ENCODE data around the gene TRPM1.

Gene TRPM1

GRCh38 chr15:31014608-31014925 is 87.0 kb downstream of the TRPM1 start:
- no peaks in the 10 kb centered on the region for H3K27me3 ChIP-seq (replicated peaks; ENCODE audit: insufficient read depth, low read length)
- peak overlapping the region; percentile 68 for H3K27ac ChIP-seq (ENCODE audit: low read length)
- no peak for DNase-seq
- no peaks in the 10 kb centered on the region for H3K36me3 ChIP-seq (replicated peaks; ENCODE audit: insufficient read depth, low read length)
- H4K20me1 ChIP-seq (ENCODE audit: insufficient read depth, low read length): no peaks in the 10 kb centered on the region
- peaks cover 29% of the 10 kb centered on the region for H3K4me1 ChIP-seq (ENCODE audit: low read length)
- TF ChIP-seq EZH2phosphoT487 (IDR thresholded peaks at IDR 0.05; ENCODE audit: low read length) (no peak), EZH2 (optimal IDR thresholded peaks at IDR 0.05; ENCODE audit: low read depth, low read length) (no peak), CTCF (IDR thresholded peaks at IDR 0.05; ENCODE audit: low read length) (no peak)
- H3K79me2 ChIP-seq (ENCODE audit: low read length): no peaks in the 10 kb centered on the region
- H3K9me2 ChIP-seq (replicated peaks; ENCODE audit: insufficient read depth, low read length): no peaks in the 10 kb centered on the region
- no peak overlapping the region for H3K4me3 ChIP-seq (ENCODE audit: low read length)
- peak overlapping the region; percentile 73 for H2AFZ ChIP-seq (ENCODE audit: low read length)
- no peaks in the 10 kb centered on the region for H3K9me3 ChIP-seq (replicated peaks; ENCODE audit: insufficient read depth, low read length)
- peak overlapping the region; percentile 3; the same call in 1 of the 2 replicates for H3K9ac ChIP-seq (ENCODE audit: low read length)
- peaks cover 15% of the 10 kb centered on the region for H3F3A ChIP-seq (ENCODE audit: insufficient read depth, low read length)
- peak overlapping the region; percentile 48; the same call in 1 of the 2 replicates for H3K4me2 ChIP-seq (ENCODE audit: low read depth, low read length)

- peak overlapping the region; percentile 48 for H3K4me2 ChIP-seq (ENCODE audit: low read depth, low read length)
- no peaks in the 10 kb centered on the region for H3K9me3 ChIP-seq (replicated peaks; ENCODE audit: insufficient read depth, low read length)
- H3F3A ChIP-seq (ENCODE audit: insufficient read depth, low read length): peaks cover 18% of the 10 kb centered on the region
- peak; percentile 75 for DNase-seq
- H3K4me1 ChIP-seq (ENCODE audit: low read length): peaks cover 32% of the 10 kb centered on the region
- H3K9ac ChIP-seq (ENCODE audit: low read length): peak overlapping the region; percentile 3; the same call in 1 of the 2 replicates
- H3K79me2 ChIP-seq (ENCODE audit: low read length): no peaks in the 10 kb centered on the region
- no peaks in the 10 kb centered on the region for H3K36me3 ChIP-seq (replicated peaks; ENCODE audit: insufficient read depth, low read length)
- H3K27me3 ChIP-seq (replicated peaks; ENCODE audit: insufficient read depth, low read length): no peaks in the 10 kb centered on the region
- TF ChIP-seq CTCF (IDR thresholded peaks at IDR 0.05; ENCODE audit: low read length) (no peak), EZH2phosphoT487 (IDR thresholded peaks at IDR 0.05; ENCODE audit: low read length) (no peak), EZH2 (optimal IDR thresholded peaks at IDR 0.05; ENCODE audit: low read depth, low read length) (no peak)
- no peaks in the 10 kb centered on the region for H4K20me1 ChIP-seq (ENCODE audit: insufficient read depth, low read length)
- H3K27ac ChIP-seq (ENCODE audit: low read length): peak overlapping the region; percentile 68
- no peak overlapping the region for H3K4me3 ChIP-seq (ENCODE audit: low read length)
- H3K9me2 ChIP-seq (replicated peaks; ENCODE audit: insufficient read depth, low read length): no peaks in the 10 kb centered on the region
- peak overlapping the region; percentile 73 for H2AFZ ChIP-seq (ENCODE audit: low read length)
Observed at GRCh38 chr15:31013863-31014607, 87.5 kb downstream of the TRPM1 start.

GRCh38 chr15:31012455-31012854 is 89.1 kb downstream of the TRPM1 start:
- Histone ChIP-seq H3F3A (ENCODE audit: insufficient read depth, low read length) (peaks cover 24% of the 10 kb centered on the region), H3K4me1 (ENCODE audit: low read length) (peaks cover 44% of the 10 kb centered on the region), H3K9ac (ENCODE audit: low read length) (no peak overlapping the region), H3K9me3 (replicated peaks; ENCODE audit: insufficient read depth, low read length) (no peaks in the 10 kb centered on the region), H4K20me1 (ENCODE audit: insufficient read depth, low read length) (no peaks in the 10 kb centered on the region), H3K4me3 (ENCODE audit: low read length) (no peak overlapping the region), H3K79me2 (ENCODE audit: low read length) (no peaks in the 10 kb centered on the region), H3K4me2 (ENCODE audit: low read depth, low read length) (no peak overlapping the region), H3K36me3 (replicated peaks; ENCODE audit: insufficient read depth, low read length) (no peaks in the 10 kb centered on the region), H3K9me2 (replicated peaks; ENCODE audit: insufficient read depth, low read length) (no peaks in the 10 kb centered on the region), H2AFZ (ENCODE audit: low read length) (no peak overlapping the region), H3K27me3 (replicated peaks; ENCODE audit: insufficient read depth, low read length) (no peaks in the 10 kb centered on the region), H3K27ac (ENCODE audit: low read length) (no peak overlapping the region)
- DNase-seq: no peak
- TF ChIP-seq EZH2 (optimal IDR thresholded peaks at IDR 0.05; ENCODE audit: low read depth, low read length) (no peak), CTCF (IDR thresholded peaks at IDR 0.05; ENCODE audit: low read length) (no peak), EZH2phosphoT487 (IDR thresholded peaks at IDR 0.05; ENCODE audit: low read length) (no peak)
